Heart right ventricle (tissue), 16 donors: Measurements from ENCODE around the gene FBN1. TPM values are rescaled to one million over a fixed set of nuclear protein-coding genes. Genes with fewer than 3 reads are reported as not detected.

Experiments used
- ATAC-seq, 8 donors: fragments of 200-7000 bp; cut with Tn5 transposase; one replicate each; pipeline ENCODE4 v1.9.1; 2020; ENCODE audit warnings: mild to moderate bottlenecking in 8 of 8, moderate library complexity in 8 of 8, moderate number of reproducible peaks in 1 of 8
- DNase-seq, 2 donors: peaks; one replicate each; pipeline ENCODE4 v3.0.0-alpha.2; 2020
- H3K27ac ChIP-seq, 10 donors: fragments of 200-600 bp; sonication (generic) in 2 of 10; one replicate each; pipeline versions ENCODE4 v1.5.0 to v1.8.0; 2020 to 2022; ENCODE audit warnings: mild to moderate bottlenecking in 3 of 10
- H3K27me3 ChIP-seq, 7 donors: fragments of 200-600 bp; one replicate each; pipeline ENCODE4 v1.8.0; 2021 to 2022; ENCODE audit warnings: mild to moderate bottlenecking in 2 of 7
- H3K36me3 ChIP-seq, 9 donors: fragments of 200-600 bp; sonication (generic) in 1 of 9; one replicate each; pipeline versions ENCODE4 v1.5.0 to v1.8.0; 2020 to 2022; ENCODE audit warnings: mild to moderate bottlenecking in 2 of 9
- H3K4me1 ChIP-seq, 9 donors: fragments of 200-600 bp; sonication (generic) in 1 of 9; one replicate each; pipeline versions ENCODE4 v1.5.0 to v1.8.0; 2020 to 2022; ENCODE audit warnings: mild to moderate bottlenecking in 4 of 9
- H3K4me3 ChIP-seq, 10 donors: fragments of 200-600 bp; sonication (generic) in 2 of 10; one replicate each; pipeline versions ENCODE4 v1.5.0 to v1.8.0; 2020 to 2022; ENCODE audit warnings: mild to moderate bottlenecking in 7 of 10, moderate library complexity in 2 of 10
- H3K9me3 ChIP-seq, 11 donors: fragments of 200-600 bp in 10 of 11; sonication (generic) in 2 of 11; one replicate each; pipeline versions ENCODE4 v1.5.0 to v1.8.0; 2013 to 2022; ENCODE audit warnings: mild to moderate bottlenecking in 2 of 11, control low read depth in 1 of 11, moderate library complexity in 1 of 11
- CTCF ChIP-seq, 9 donors: fragments of 200-600 bp; sonication (generic) in 2 of 9; IDR thresholded peaks; one replicate each; pipeline versions ENCODE4 v1.5.0 to v1.8.0; 2021 to 2022; ENCODE audit warnings: antibody characterized with exemption in 9 of 9, mild to moderate bottlenecking in 5 of 9, moderate library complexity in 1 of 9
- WGBS, 2 donors: extraction: QIAGEN DNeasy Blood & Tissue Kit; methylation state at CpG; one replicate each; pipeline ENCODE4 v1.1.7; 2013; ENCODE audit warnings: inconsistent platforms in 1 of 2; 5-methylcytosine and 5-hydroxymethylcytosine counted together
- intact Hi-C, 10 donors: fragments of 100-400 bp; cut with DNase I; formaldehyde crosslinking; loops; one replicate each; pipeline versions ENCODE4 v1.11.1 to v1.14.2; 2022
- polyA plus RNA-seq, 2 donors: library from polyadenylated mRNA; stranded (reverse); fragments of 200-250 nt; gene quantifications; one replicate each; pipeline ENCODE4 v1.2.3, GENCODE V29; 2013
- total RNA-seq, 10 donors: library from RNA; stranded (reverse); fragmentation: NEBNext Ultra II Directional in 3 of 10; extraction: Animal tissue kit (Norgen Biotek cat#: 25700) in 3 of 10; gene quantifications; one replicate each; pipeline versions ENCODE4 v1.2.1 to v1.2.4, GENCODE V29; 2021 to 2023
- donor health status: Arrhythmogenic right ventricular cardiomyopathy.
- donor health status: ischemic (EF 13 %, LVEDD 7.1; RV severe dilation, severe dysfunction).
- donor health status: healthy with polysubstance abuse.
- donor health status: DM: no; HTN: yes; CAD: no.
- donor health status: DM: no; HTN: no; CAD: no.
- donor health status: ischemic (EF 25% LVEDD 6.9; RV normal size, moderate dysfunction).
- donor health status: ischemic (EF 25% LVEDD 5.7; RV mildly dilated, moderate dysfunction).
- donor health status: healthy.
- donor health status: DM: yes; HTN: yes; CAD: no.
- donor health status: Ischemic cardiomyopathy.
- donor health status: ischemic (EF 35%, LVEDD 5.7; RV mildly dilated, moderate dysfunction).
- donor health status: nonischemic (EF 11% LVEDD 7.7; RV severe dilation, severe dysfunction).
- donor health status: DM: yes; HTN: yes; CAD: no.
- donor health status: PGD.
- donor health status: ischemic (EF 29% LVEDD 5.4; RV normal size, mild dysfunction).
- donor health status: nonischemic (EF 23%, LVEDD 6.1; RV moderate dilation, normal function).

FBN1 gene
- total and polyA plus RNA-seq, 12 donors, result 7.0 to 116 (median 31.1) TPM

DNA sequence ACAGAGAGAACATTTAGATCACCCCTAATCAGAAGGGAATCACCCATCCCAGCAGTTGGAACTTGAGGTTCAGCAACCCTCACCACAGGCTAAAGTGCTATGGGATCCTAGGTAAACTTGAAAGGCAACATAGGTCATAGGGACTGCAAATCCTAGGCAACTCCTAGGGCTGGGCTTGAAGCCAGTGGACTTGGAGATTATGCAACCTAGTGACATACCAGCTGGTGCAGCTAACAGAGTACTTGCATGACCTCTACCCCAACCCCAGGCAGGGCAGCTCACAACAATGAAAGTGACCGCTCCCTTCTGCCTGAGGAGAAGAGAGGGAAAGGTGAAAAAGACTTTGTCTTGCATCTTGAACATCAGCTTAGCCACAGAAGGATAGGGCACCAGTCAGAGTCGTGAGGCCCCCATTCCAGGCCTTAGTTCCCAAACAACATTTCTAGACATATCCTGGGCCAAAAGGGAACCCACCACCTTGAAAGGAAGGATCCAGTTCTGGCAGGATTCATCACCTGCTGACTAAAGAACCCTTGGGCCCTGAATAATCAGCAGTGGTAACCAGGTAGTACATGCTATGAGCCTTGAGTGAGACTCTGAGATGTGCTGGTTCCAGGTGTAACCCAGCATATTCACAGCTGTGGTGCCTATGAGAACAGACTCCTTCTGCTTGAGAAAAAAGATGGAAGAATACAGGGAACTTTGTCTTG lies 37.6 kb upstream of the FBN1 start:
- peak in 4 of 8 donors; percentile 48 to 95 (median 72) for ATAC-seq
- 95% methylated on average over 2 of the region's 2 CpGs for WGBS, 2 donors
- Histone ChIP-seq H3K36me3 (no peaks in the 10 kb centered on the region), H3K4me1 (no peaks in the 10 kb centered on the region), H3K9me3 (peaks cover 0 to 10% (median 0%) of the 10 kb centered on the region in 11 donors), H3K27me3 (no peaks in the 10 kb centered on the region), H3K4me3 (no peak overlapping the region), H3K27ac (no peak overlapping the region)
- no peak for TF ChIP-seq CTCF (IDR thresholded peaks at IDR 0.05)
- DNase-seq, result peak in 1 of 2 donors; percentile 34
- intact Hi-C loops, result no loop called here

DNA sequence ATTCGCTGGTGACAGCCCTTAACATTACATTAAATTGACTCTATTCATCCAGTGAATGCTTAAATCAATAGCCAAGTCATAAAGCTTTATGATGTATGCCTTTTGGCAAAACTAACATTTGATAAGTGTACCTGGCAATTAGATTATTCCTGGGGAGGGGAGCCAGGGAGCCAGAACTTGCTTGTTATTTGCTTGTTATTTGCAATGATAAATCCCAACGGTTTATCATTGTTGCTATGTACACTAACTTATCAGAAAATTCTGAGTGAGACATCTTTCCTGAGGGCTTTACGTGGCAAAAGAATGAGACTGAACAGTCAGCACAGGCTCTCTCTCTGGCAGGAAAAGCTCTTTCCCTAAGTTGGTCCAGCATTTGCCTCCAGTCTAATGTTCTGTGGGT lies 35.8 kb upstream of the FBN1 start:
- H3K36me3 ChIP-seq, result no peaks in the 10 kb centered on the region
- H3K27me3 ChIP-seq, result no peaks in the 10 kb centered on the region
- H3K9me3 ChIP-seq, result peaks cover 0 to 3% (median 0%) of the 10 kb centered on the region in 11 donors
- no peak for TF ChIP-seq CTCF (IDR thresholded peaks at IDR 0.05)
- ATAC-seq (no peak), DNase-seq (no peak)
- intact Hi-C loops, result no loop called here
- WGBS, 2 donors, result 47 to 54% methylated on average over 3 of the region's 3 CpGs
- H3K27ac ChIP-seq, result no peak overlapping the region
- H3K4me1 ChIP-seq, result no peaks in the 10 kb centered on the region
- H3K4me3 ChIP-seq, result no peak overlapping the region

- H3K9me3 ChIP-seq, result no peaks in the 10 kb centered on the region
- no peaks in the 10 kb centered on the region for H3K27me3 ChIP-seq
- H3K36me3 ChIP-seq, result no peaks in the 10 kb centered on the region
- TF ChIP-seq CTCF (IDR thresholded peaks at IDR 0.05), result no peak
- 83 to 97% methylated on average over 1 of the region's 1 CpG for WGBS, 2 donors
- DNase-seq, result no peak
- H3K4me1 ChIP-seq, result no peaks in the 10 kb centered on the region
- no peak overlapping the region for H3K27ac ChIP-seq
- intact Hi-C loops, result no loop called here
- no peak overlapping the region for H3K4me3 ChIP-seq
- ATAC-seq, result no peak
These were observed 35.3 kb upstream of the FBN1 start for GRCh38 chr15:48680841-48681240.

DNA sequence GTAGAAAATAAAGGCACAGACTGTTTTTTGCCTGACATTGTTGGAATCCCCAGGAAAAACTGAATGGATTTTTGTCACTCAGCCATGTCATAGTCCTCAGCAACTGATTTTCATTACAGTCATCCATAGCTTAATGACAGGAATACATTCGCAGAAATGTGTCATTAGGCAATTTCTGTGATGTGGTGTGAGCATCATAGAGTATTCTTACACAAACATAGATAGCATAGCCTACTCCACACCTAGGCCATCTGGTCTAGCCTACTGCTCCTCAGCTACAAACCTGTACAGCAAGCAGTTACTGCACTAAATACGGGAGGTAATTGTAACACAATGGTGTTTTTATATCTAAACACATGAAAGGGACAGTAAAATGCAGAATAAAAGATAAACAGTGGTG lies 34.4 kb upstream of the FBN1 start:
- 82 to 85% methylated on average over 2 of the region's 2 CpGs for whole genome bisulfite sequencing, 2 donors

More for the DNA sequence above, 34.4 kb upstream of the FBN1 start:
- Histone ChIP-seq H3K27me3 (no peaks in the 10 kb centered on the region), H3K27ac (no peak overlapping the region), H3K4me1 (no peaks in the 10 kb centered on the region), H3K4me3 (no peak overlapping the region), H3K36me3 (no peaks in the 10 kb centered on the region), H3K9me3 (no peaks in the 10 kb centered on the region)
- DNase-seq (no peak), ATAC-seq (no peak)
- intact Hi-C loops, result no loop called here
- TF ChIP-seq CTCF (IDR thresholded peaks at IDR 0.05), result no peak
